ENCODE results near the gene TNFSF13B. TPM values are rescaled to one million over a fixed set of nuclear protein-coding genes. Genes with fewer than 3 reads are reported as not detected.
A peak's percentile ranks its signal among the peaks of the same experiment; 100 is the strongest.
"Not testable (repeated sequence)": the region's sequence is repeated elsewhere in the genome, so short reads cannot be mapped to it uniquely, and the experiment has no call there.

TNFSF13B gene
- total RNA-seq (2014; rRNA removed; shearing (Covaris generic)): 0.08 and 0.15 TPM in 2 replicates

DNA sequence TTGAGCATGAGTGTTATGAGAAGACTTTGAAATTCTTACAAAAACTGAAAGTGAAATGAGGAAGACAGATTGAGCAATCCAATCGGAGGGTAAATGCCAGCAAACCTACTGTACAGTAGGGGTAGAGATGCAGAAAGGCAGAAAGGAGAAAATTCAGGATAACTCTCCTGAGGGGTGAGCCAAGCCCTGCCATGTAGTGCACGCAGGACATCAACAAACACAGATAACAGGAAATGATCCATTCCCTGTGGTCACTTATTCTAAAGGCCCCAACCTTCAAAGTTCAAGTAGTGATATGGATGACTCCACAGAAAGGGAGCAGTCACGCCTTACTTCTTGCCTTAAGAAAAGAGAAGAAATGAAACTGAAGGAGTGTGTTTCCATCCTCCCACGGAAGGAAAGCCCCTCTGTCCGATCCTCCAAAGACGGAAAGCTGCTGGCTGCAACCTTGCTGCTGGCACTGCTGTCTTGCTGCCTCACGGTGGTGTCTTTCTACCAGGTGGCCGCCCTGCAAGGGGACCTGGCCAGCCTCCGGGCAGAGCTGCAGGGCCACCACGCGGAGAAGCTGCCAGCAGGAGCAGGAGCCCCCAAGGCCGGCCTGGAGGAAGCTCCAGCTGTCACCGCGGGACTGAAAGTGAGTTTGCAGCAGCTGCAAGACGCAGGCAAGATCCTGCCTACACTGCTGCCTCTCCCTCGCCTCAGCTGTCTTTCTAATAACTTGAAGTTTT, at the start of gene TNFSF13B:
TSS of gene TNFSF13B (plus strand) at position 118 of the 728 bp plus-strand sequence. CDS start at position 296, 178 bp downstream.
- DNase-seq (ENCODE audit: low spot score): peak; percentile 49

DNA sequence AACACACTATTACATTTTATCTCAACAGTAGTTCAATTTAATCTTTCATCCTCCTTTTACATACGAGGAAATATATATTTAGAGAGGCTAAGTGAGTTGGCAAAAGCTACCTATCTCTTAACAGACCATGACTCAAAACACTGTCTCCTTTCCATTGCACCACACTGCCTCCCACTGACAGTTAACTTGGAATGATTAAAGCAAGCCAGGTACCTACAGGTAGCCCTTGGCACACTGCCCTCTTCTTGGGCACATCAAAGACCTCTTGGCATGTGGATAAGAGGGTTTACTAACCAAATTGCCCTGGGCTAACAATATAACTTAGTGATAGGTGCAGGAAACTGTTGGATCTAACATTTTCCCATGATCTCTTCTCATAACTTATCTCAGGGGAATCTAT, 49.5 kb upstream of the TNFSF13B start:
- peak; percentile 67 for DNase-seq (ENCODE audit: low spot score)

DNA sequence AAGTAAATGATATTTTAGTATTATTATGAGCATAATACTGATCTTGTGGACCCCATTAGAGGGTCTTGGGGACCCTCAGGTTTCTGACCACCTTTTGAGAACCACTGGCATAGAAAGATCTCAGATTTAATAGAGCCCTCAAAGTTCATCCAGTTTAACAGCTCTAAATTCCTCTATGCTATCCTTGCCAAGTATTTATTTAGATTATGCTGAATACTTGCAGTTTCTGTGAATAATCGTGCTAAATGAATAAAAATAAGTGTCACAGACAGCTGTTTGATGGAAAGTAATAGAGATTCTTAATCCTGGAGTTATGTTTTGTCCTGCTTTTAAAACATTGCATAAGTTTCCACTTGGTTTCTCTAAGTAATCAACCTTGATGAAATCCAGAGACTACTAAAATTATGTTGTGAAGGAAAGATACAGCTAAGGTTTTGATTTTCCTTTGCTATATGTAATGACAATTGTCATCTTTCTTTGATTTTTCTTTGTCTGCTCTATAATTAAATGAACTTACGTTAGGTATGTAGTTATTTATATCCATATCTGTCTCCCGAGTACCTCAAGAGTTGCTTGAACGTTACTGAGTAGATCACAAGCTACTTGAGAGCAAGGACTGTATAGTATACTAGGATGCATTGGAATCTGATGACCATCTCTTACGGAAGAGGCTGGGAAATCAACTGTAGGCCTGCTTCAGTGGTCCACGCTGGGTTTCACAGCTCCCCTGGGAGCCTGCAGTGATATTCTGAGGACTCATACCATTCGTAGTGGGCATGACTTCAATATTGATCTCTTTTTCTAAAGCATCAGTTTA, 45.6 kb upstream of the TNFSF13B start:
- DNase-seq (ENCODE audit: low spot score): no peak

GRCh38 chr13:108225440-108225839, 44.1 kb upstream of the TNFSF13B start:
- no peak for DNase-seq (ENCODE audit: low spot score)

GRCh38 chr13:108226184-108226583, 43.3 kb upstream of the TNFSF13B start:
- DNase-seq (ENCODE audit: low spot score): no peak

- DNase-seq (ENCODE audit: low spot score): peak; percentile 77
Observed at GRCh38 chr13:108227651-108228272, 41.8 kb upstream of the TNFSF13B start.

- DNase-seq (ENCODE audit: low spot score): no peak
Observed at GRCh38 chr13:108230377-108230776, 39.1 kb upstream of the TNFSF13B start.

- no peak for DNase-seq (ENCODE audit: low spot score)
Observed at GRCh38 chr13:108249150-108249549, 20.4 kb upstream of the TNFSF13B start.

- no peak for DNase-seq (ENCODE audit: low spot score)
Observed at GRCh38 chr13:108257248-108257647, 12.3 kb upstream of the TNFSF13B start.

GRCh38 chr13:108263621-108264355, 5.7 kb upstream of the TNFSF13B start:
- no peak for DNase-seq (ENCODE audit: low spot score)

DNA sequence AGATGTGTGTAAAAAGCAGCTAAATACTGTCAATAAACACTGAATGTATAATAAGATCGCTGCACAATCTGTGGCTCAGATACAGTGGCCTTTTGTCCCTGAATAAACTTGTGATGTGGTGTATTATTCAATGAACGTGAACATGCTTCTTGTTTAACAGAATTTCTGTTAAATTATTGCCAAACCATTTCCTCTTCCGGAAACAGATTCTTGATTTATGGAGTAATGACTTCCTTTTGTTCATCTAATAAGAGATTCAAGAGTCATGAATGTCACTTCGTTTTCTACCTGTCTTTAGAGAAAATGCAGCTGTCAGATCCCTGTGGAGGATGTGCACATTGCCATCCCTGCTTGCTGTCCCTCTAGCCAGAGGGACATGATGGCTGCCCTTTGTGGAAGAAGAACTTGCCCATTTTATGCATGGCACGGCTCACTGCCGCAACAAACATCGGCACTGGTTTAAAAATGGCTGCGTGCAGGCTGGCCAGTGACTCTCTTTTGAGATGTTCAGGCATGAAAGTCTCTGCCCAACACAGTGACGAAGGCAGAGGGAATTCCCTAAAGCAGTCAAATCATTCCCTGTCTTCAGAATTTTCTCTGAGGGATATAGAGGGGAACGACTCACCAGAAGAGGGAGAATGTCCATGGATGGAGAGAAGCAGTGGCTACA, 3.1 kb upstream of the TNFSF13B start:
- DNase-seq (ENCODE audit: low spot score): no peak

DNA sequence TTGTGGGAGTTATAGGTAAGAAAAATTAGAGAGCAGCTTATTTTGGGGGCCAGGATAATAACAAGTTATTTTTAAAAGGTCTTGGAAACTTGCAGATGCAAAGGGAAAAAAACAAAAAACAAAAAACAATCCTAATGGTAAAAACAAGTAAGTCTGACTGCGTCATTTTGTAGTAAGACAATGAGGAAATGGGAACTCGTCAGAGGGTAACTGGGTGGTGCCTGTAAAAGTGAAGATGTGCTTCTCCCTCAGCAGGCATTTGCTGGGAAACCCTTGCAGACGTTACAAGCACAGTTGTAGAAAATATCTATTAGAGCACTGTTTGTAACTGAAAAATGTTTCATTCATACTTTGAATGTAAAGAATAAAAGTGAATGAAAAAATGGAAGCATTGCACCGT, 2.2 kb upstream of the TNFSF13B start:
- DNase-seq (ENCODE audit: low spot score): no peak

GRCh38 chr13:108267855-108268254, 1.7 kb upstream of the TNFSF13B start:
- DNase-seq (ENCODE audit: low spot score): not testable (repeated sequence)

DNA sequence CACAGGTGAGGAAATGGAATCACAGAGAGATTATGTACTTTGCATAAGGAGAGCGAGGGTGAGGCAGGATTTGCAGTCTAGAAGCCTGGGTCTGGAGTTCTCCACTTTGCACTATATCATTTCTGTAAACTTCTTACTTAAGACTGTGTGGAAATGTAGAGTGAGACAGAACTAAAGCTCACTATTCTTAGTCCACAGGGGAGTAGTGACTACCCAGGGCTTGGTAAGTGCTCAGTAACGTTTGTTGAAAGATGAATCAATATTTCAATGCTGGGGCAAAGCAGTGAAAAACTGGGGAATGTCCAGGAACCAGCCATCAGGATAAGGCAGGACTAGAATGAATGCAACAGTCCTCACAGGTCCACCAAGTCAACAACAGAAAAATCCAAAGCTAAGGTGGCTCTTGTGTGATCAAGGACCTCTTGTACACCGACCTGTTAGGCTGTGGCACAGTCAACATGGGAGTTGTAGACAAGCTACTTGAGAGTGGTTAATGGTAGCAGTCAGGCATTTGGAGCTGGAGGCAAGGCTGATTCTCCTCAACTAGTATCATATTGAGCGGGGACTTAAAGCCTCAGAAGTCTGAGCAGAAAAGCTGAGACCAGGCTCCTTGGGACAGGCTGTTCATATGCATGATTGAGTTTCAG, 929 bp upstream of the TNFSF13B start:
- DNase-seq (ENCODE audit: low spot score): no peak

DNA sequence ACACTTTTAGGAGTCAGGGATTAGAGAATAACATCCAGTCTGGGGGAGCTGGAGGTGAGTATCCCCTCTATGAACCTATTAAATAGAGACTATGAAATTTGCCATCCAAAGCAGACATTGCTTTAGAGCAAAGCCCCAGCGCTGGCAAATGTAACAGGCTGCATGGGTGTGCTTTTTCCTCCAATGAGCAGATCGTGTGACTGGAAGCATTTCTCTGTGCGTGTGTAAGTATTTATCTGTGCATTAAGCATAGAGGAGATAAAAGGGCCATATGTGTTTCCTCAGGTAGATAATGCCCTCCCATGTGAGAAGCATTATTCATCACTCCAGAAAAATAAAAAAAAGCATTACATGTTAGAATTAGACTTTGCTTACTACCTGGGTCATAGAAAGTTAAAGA, 924 bp downstream of the TNFSF13B start:
- no peak for DNase-seq (ENCODE audit: low spot score)

DNA sequence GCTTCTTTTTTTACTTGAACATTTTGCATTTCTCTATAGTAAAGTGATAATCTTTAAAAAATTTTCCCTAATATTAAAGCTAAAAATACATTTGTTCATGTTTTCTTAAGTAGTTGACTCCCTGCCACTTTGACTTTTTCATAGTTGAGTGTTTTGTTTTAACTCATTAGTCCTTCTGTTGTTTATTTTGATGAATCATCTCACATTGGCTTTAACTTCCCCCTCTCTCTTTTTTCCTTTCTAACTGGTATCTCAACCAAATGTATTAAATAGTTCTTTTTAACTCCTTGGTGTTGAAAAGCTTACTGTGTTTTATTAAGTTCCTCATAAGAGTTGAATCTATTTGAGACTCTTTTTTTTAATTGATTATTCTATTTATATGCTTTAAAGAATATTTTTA, 2.8 kb downstream of the TNFSF13B start:
- no peak for DNase-seq (ENCODE audit: low spot score)

- DNase-seq (ENCODE audit: low spot score): no peak
Observed at GRCh38 chr13:108273429-108274118, 4.1 kb downstream of the TNFSF13B start.

DNA sequence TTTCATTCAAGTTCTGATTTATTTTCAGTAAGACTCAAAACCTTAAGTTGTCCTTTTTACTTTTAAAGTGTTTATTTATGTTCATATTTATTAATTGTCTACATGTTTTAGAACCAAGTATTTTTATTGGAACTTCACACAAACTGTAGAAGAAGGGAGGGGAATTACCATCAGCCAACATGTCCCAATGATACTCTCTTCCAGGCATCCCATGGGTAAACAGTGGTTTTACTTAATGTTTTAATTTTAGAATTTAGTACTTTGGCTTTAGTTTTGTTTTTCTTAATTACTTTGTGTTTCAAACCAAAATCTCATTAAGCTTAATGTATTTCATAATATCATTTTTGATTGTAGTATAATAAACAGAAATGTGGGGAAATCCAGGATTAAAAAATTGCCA, 5.2 kb downstream of the TNFSF13B start:
- no peak for DNase-seq (ENCODE audit: low spot score)

DNA sequence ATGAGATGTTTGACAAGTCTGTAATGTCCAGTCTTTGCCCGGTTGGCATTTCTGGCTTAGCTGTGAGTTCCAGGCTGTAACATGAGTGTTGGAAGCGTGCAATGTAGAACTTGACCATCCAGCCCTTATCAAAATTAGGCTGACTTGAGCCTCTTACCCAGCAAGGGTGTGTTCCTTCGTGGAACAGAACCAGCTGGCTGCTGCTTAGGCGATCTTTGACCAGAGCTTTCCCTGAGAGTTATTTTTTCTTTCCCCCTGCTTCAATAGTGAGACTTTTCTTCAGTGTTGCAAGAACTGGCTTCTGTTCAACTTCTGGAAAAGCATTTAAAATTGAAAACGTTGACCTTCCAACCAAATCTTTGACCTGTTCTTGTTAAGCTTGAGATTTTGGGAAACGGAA, 6.5 kb downstream of the TNFSF13B start:
- no peak for DNase-seq (ENCODE audit: low spot score)

DNA sequence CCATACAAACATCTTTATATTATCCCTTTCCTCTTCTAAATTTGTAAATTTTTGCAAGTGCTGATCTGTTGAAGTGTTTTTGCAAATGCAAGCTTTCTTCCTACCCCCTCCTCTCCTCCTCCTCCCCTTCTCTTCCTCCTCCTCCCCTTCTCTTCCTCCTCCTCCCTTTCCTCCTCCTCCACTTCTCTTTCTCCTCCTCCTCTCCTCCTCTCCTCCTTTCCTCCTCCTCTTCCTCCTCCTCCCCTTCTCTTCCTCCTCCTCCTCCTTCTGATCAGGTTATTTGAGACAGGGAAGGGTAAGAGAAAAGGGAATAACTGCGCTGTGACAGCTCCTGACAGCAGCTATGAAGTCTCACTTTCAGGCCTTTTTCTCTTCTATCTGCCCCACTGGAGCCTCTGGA, 8.9 kb downstream of the TNFSF13B start:
- no peak for DNase-seq (ENCODE audit: low spot score)

Data from HT-29 (cell line).